DOHH2 (cell line): Measurements from ENCODE around the gene XPO6.

Experiments used
- H3F3A ChIP-seq: fragments of 200-600 bp; sonication (generic), shearing (Covaris generic); 2 replicates; pipeline ENCODE4 v1.6.0; 2016; ENCODE audit warnings: antibody characterized with exemption, mild to moderate bottlenecking; ENCODE audit not compliant: control insufficient read depth, insufficient read depth
- H3K27ac ChIP-seq: fragments of 200-600 bp; sonication (generic); 2 replicates; pipeline ENCODE4 v1.5.1; 2014; ENCODE audit warnings: low read depth, mild to moderate bottlenecking, low read length, moderate library complexity
- H3K27me3 ChIP-seq: fragments of 200-600 bp; sonication (generic); 2 replicates; pipeline ENCODE4 v1.6.1; 2014; ENCODE audit warnings: mild to moderate bottlenecking, low read length, mixed read lengths; ENCODE audit not compliant: control insufficient read depth
- H3K36me3 ChIP-seq: fragments of 200-600 bp; sonication (generic); 2 replicates; pipeline ENCODE4 v1.6.1; 2014; ENCODE audit warnings: mild to moderate bottlenecking, low read length, moderate library complexity, mixed read lengths; ENCODE audit not compliant: control insufficient read depth
- H3K4me1 ChIP-seq: fragments of 200-600 bp; sonication (generic); 2 replicates; pipeline ENCODE4 v1.6.1; 2014; ENCODE audit warnings: mild to moderate bottlenecking, low read length, mixed read lengths; ENCODE audit not compliant: control insufficient read depth
- H3K4me2 ChIP-seq: fragments of 200-600 bp; sonication (generic); 2 replicates; pipeline ENCODE4 v1.6.0; 2014; ENCODE audit warnings: mild to moderate bottlenecking, low read length, moderate library complexity
- H3K4me3 ChIP-seq: fragments of 200-600 bp; sonication (generic); 2 replicates; pipeline ENCODE4 v1.5.1; 2014; ENCODE audit warnings: mild to moderate bottlenecking, low read length, mixed read lengths
- H3K79me2 ChIP-seq: fragments of 200-600 bp; sonication (generic); 2 replicates; pipeline ENCODE4 v1.6.1; 2014; ENCODE audit warnings: mild to moderate bottlenecking, low read length, mixed read lengths; ENCODE audit not compliant: control insufficient read depth
- H3K9me2 ChIP-seq: fragments of 200-600 bp; sonication (generic); replicated peaks from 2 replicates; pipeline ENCODE4 v1.6.1; 2014; ENCODE audit warnings: mild to moderate bottlenecking, low read length, mixed read lengths; ENCODE audit not compliant: control insufficient read depth
- H3K9me3 ChIP-seq: fragments of 200-600 bp; sonication (generic); 2 replicates; pipeline ENCODE4 v1.6.1; 2014; ENCODE audit warnings: antibody characterized with exemption, low read length, mixed read lengths; ENCODE audit not compliant: control insufficient read depth, insufficient read depth
- H4K20me1 ChIP-seq: fragments of 200-600 bp; sonication (generic); 2 replicates; pipeline ENCODE4 v1.6.0; 2014; ENCODE audit warnings: low read depth, mild to moderate bottlenecking, antibody characterized with exemption, low read length, moderate library complexity; ENCODE audit not compliant: control insufficient read depth, insufficient read depth
- CTCF ChIP-seq: fragments of 200-600 bp; sonication (generic); IDR thresholded peaks from one replicate; pipeline ENCODE4 v1.5.1; 2014; ENCODE audit warnings: antibody characterized with exemption, mild to moderate bottlenecking, low read depth, low read length; ENCODE audit not compliant: poor library complexity, severe bottlenecking
- EZH2phosphoT487 ChIP-seq: fragments of 200-600 bp; sonication (generic); IDR thresholded peaks from 2 replicates; pipeline ENCODE4 v1.6.1; 2017; ENCODE audit warnings: borderline replicate concordance, mild to moderate bottlenecking, antibody characterized with exemption, low read length, moderate library complexity, mixed read lengths

XPO6 gene

GRCh38 chr16:28062261-28062846 is 149.4 kb downstream of the XPO6 start:
- no peak overlapping the region for H3K4me2 ChIP-seq
- no peaks in the 10 kb centered on the region for H3K9me2 ChIP-seq
- no peak overlapping the region for H3K27ac ChIP-seq
- TF ChIP-seq EZH2phosphoT487 (no peak), CTCF (no peak)
- no peaks in the 10 kb centered on the region for H3K79me2 ChIP-seq
- no peaks in the 10 kb centered on the region for H4K20me1 ChIP-seq
- H3K36me3 ChIP-seq, result no peaks in the 10 kb centered on the region
- H3K4me1 ChIP-seq, result no peaks in the 10 kb centered on the region
- no peaks in the 10 kb centered on the region for H3K9me3 ChIP-seq
- H3F3A ChIP-seq, result no peaks in the 10 kb centered on the region
- H3K4me3 ChIP-seq, result no peak overlapping the region
- no peaks in the 10 kb centered on the region for H3K27me3 ChIP-seq

GRCh38 chr16:28061352-28062101 is 150.2 kb downstream of the XPO6 start:
- Histone ChIP-seq H3K4me1 (no peaks in the 10 kb centered on the region), H3K79me2 (no peaks in the 10 kb centered on the region), H3K9me3 (no peaks in the 10 kb centered on the region), H3K36me3 (no peaks in the 10 kb centered on the region), H3F3A (no peaks in the 10 kb centered on the region), H3K4me3 (no peak overlapping the region), H4K20me1 (no peaks in the 10 kb centered on the region), H3K4me2 (no peak overlapping the region), H3K27me3 (no peaks in the 10 kb centered on the region), H3K27ac (no peak overlapping the region), H3K9me2 (no peaks in the 10 kb centered on the region)
- TF ChIP-seq CTCF (no peak), EZH2phosphoT487 (no peak)

GRCh38 chr16:28059841-28060575 is 151.8 kb downstream of the XPO6 start:
- Histone ChIP-seq H3K27ac (no peak overlapping the region), H3K9me2 (no peaks in the 10 kb centered on the region), H3F3A (no peaks in the 10 kb centered on the region), H3K9me3 (no peaks in the 10 kb centered on the region), H3K79me2 (no peaks in the 10 kb centered on the region), H3K36me3 (no peaks in the 10 kb centered on the region), H4K20me1 (no peaks in the 10 kb centered on the region), H3K4me3 (no peak overlapping the region), H3K4me2 (no peak overlapping the region), H3K27me3 (no peaks in the 10 kb centered on the region), H3K4me1 (no peaks in the 10 kb centered on the region)
- TF ChIP-seq CTCF (no peak), EZH2phosphoT487 (no peak)
